Dermis lymphatic vessel endothelial cell (primary cell): Measurements from ENCODE around the gene ZNF274. TPM values are rescaled to one million over a fixed set of nuclear protein-coding genes. Genes with fewer than 3 reads are reported as not detected.

ENCODE experiments used
- total RNA-seq: library from RNA; depleted of rRNA; stranded (reverse); fragments of >200 nt; gene quantifications from 2 replicates; pipeline ENCODE4 v1.2.1, GENCODE V29; 2014

Gene ZNF274
- 13.4 and 14.4 TPM in 2 replicates for total RNA-seq

GRCh38 chr19:58182989-58183816 is at the start of gene ZNF274:
ZNF274 (plus strand) TSS chr19:58183061; CDS start chr19:58183966, 905 bp downstream.

GRCh38 chr19:58150328-58150921 is 32.4 kb upstream of the ZNF274 start, which contains the start of gene ZNF329:
ZNF329 (minus strand) TSS chr19:58150789; CDS start chr19:58129503, 21,286 bp downstream.

GRCh38 chr19:58228585-58229254 is 45.9 kb downstream of the ZNF274 start, which contains the start of gene ZNF544:
ZNF544 (plus strand) TSS chr19:58228914; CDS start chr19:58244024, 15,110 bp downstream.

Other genes with a start within 250 kb of the ZNF274 start
- gene ZNF418, start 247.7 kb upstream of the ZNF274 start, total RNA-seq, result 2.1 and 2.3 TPM in 2 replicates
- gene ZNF256, start 235.4 kb upstream of the ZNF274 start, total RNA-seq, result 4.9 and 6.1 TPM in 2 replicates
- not detected in 2 replicates for gene C19orf18, start 208.5 kb upstream of the ZNF274 start, total RNA-seq
- gene ZNF606, start 180.2 kb upstream of the ZNF274 start, total RNA-seq, result 8.7 and 10.2 TPM in 2 replicates
- not detected in 2 replicates for gene ZSCAN1, start 149.0 kb upstream of the ZNF274 start, total RNA-seq
- gene ZNF135, start 123.8 kb upstream of the ZNF274 start, total RNA-seq, result 0.33 and 0.34 TPM in 2 replicates
- 7.5 TPM in 2 replicates for gene ZSCAN18, start 84.8 kb upstream of the ZNF274 start, total RNA-seq
- gene ZNF329, start 32.3 kb upstream of the ZNF274 start, total RNA-seq, result 8.7 and 10.5 TPM in 2 replicates
- 47.7 and 55.9 TPM in 2 replicates for gene ZNF544, start 45.9 kb downstream of the ZNF274 start, total RNA-seq
- gene ZNF8, start 95.9 kb downstream of the ZNF274 start, total RNA-seq, result 3.7 and 5.2 TPM in 2 replicates
- 20.9 and 25.0 TPM in 2 replicates for gene ERVK3-1, start 122.3 kb downstream of the ZNF274 start, total RNA-seq
- 1.7 and 2.4 TPM in 2 replicates for gene ZSCAN22, start 143.9 kb downstream of the ZNF274 start, total RNA-seq
- gene A1BG, start 170.4 kb downstream of the ZNF274 start, total RNA-seq, result 2.7 and 7.3 TPM in 2 replicates
- 0.76 and 1.0 TPM in 2 replicates for gene ZNF497, start 179.7 kb downstream of the ZNF274 start, total RNA-seq
- gene ZNF837, start 198.0 kb downstream of the ZNF274 start, total RNA-seq, result 1.8 and 2.2 TPM in 2 replicates
- 2,212 and 2,748 TPM in 2 replicates for gene RPS5, start 204.2 kb downstream of the ZNF274 start, total RNA-seq
- 0.09 TPM in 1 of 2 replicates, not detected in the other for gene RNF225, start 212.6 kb downstream of the ZNF274 start, total RNA-seq
- 9.5 TPM in 2 replicates for gene ZNF584, start 225.6 kb downstream of the ZNF274 start, total RNA-seq